Mesendoderm (in vitro differentiated cells): ENCODE measurements around the gene ARAP2.

ENCODE experiments used
- DNase-seq: peaks from one replicate; pipeline ENCODE4 v3.0.0; 2013
- H2AK5ac ChIP-seq: 2 replicates; pipeline ENCODE4 v1.6.1; 2013; ENCODE audit warnings: low read length, inconsistent platforms
- H2BK120ac ChIP-seq: 2 replicates; pipeline ENCODE4 v1.6.1; 2013; ENCODE audit warnings: low read depth, mild to moderate bottlenecking, low read length, moderate library complexity, mixed read lengths
- H2BK15ac ChIP-seq: replicated peaks from 2 replicates; pipeline ENCODE4 v1.6.1; 2013; ENCODE audit warnings: low read depth, mild to moderate bottlenecking, moderate library complexity
- H2BK5ac ChIP-seq: 2 replicates; pipeline ENCODE4 v1.6.1; 2013; ENCODE audit warnings: low read length, inconsistent platforms
- H3K18ac ChIP-seq: 2 replicates; pipeline ENCODE4 v1.6.1; 2013; ENCODE audit warnings: mild to moderate bottlenecking, low read length, mixed read lengths
- H3K23ac ChIP-seq: one replicate; pipeline ENCODE4 v1.6.1; 2013; ENCODE audit warnings: low read length
- H3K27ac ChIP-seq: 2 replicates; pipeline ENCODE4 v1.5.1; 2013; ENCODE audit warnings: low read depth, mild to moderate bottlenecking, inconsistent platforms, low read length, moderate library complexity
- H3K27me3 ChIP-seq: 2 replicates; pipeline ENCODE4 v1.6.1; 2013; ENCODE audit warnings: low read length, control low read depth, mild to moderate bottlenecking, inconsistent platforms; ENCODE audit not compliant: insufficient read depth, poor library complexity
- H3K36me3 ChIP-seq: 2 replicates; pipeline ENCODE4 v1.6.1; 2013; ENCODE audit warnings: low read length, inconsistent platforms; ENCODE audit not compliant: control insufficient read depth, insufficient read depth
- H3K4ac ChIP-seq: one replicate; pipeline ENCODE4 v1.6.1; 2013; ENCODE audit warnings: low read depth, mild to moderate bottlenecking, low read length, moderate library complexity
- H3K4me1 ChIP-seq: 2 replicates; pipeline ENCODE4 v1.6.1; 2013; ENCODE audit warnings: low read depth, low read length, inconsistent platforms; ENCODE audit not compliant: control insufficient read depth
- H3K4me2 ChIP-seq: 2 replicates; pipeline ENCODE4 v1.6.1; 2013; ENCODE audit warnings: low read length
- H3K4me3 ChIP-seq: 2 replicates; pipeline ENCODE4 v1.5.1; 2013; ENCODE audit warnings: mild to moderate bottlenecking, low read length
- H3K56ac ChIP-seq: one replicate; pipeline ENCODE4 v1.6.1; 2013; ENCODE audit warnings: low read length
- H3K79me1 ChIP-seq: 2 replicates; pipeline ENCODE4 v1.6.1; 2013; ENCODE audit warnings: low read length, inconsistent platforms
- H3K79me2 ChIP-seq: 2 replicates; pipeline ENCODE4 v1.6.1; 2013; ENCODE audit warnings: mild to moderate bottlenecking, low read length; ENCODE audit not compliant: control insufficient read depth, insufficient read depth
- H3K9ac ChIP-seq: 2 replicates; pipeline ENCODE4 v1.6.1; 2013; ENCODE audit warnings: low read length, inconsistent platforms
- H4K5ac ChIP-seq: one replicate; pipeline ENCODE4 v1.6.1; 2013; ENCODE audit warnings: low read length
- H4K8ac ChIP-seq: one replicate; pipeline ENCODE4 v1.6.1; 2013; ENCODE audit warnings: low read depth, mild to moderate bottlenecking, control low read depth, low read length, moderate library complexity
- WGBS: extraction: QIAGEN DNeasy Blood & Tissue Kit; methylation state at CpG from one replicate; pipeline ENCODE4 v1.1.7; 2013; ENCODE audit warnings: low lambda C conversion rate, missing lambda C conversion rate; ENCODE audit not compliant: insufficient coverage; ENCODE audit errors: extremely low coverage; 5-methylcytosine and 5-hydroxymethylcytosine counted together

Gene ARAP2

DNA sequence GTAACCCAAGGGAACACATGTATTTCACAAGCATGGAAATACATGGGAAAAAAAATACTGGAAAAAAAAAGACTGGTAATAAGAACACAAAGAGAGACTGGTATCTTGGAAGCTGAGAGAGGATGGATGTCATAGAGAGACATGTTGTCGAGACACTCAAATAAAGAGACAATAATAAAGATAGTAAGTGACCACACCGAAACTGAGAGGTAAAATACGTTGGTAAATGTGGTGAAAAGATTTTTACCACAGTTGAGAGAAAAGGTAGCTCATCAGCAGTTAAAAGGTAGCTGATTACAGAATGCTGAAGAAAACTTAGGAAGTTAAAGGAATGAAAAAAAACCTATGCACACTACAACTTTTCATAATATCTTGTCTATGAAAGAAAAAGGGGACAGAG, 81.1 kb downstream of the ARAP2 start:
- H2BK15ac ChIP-seq, result no peak overlapping the region
- no peak overlapping the region for H2BK5ac ChIP-seq
- no peak overlapping the region for H3K4ac ChIP-seq
- no peak overlapping the region for H2AK5ac ChIP-seq
- no peak overlapping the region for H3K56ac ChIP-seq
- H3K23ac ChIP-seq, result no peak overlapping the region
- no peak overlapping the region for H3K18ac ChIP-seq
- H4K8ac ChIP-seq, result no peak overlapping the region
- no peaks in the 10 kb centered on the region for H3K79me1 ChIP-seq
- H2BK120ac ChIP-seq, result no peak overlapping the region
- no peak overlapping the region for H3K27ac ChIP-seq
- H3K4me2 ChIP-seq, result no peak overlapping the region
- H4K5ac ChIP-seq, result no peak overlapping the region
- H3K27me3 ChIP-seq, result no peaks in the 10 kb centered on the region
- no peak overlapping the region for H3K9ac ChIP-seq
- H3K4me1 ChIP-seq, result no peaks in the 10 kb centered on the region
- H3K79me2 ChIP-seq, result no peaks in the 10 kb centered on the region
- H3K36me3 ChIP-seq, result no peaks in the 10 kb centered on the region
- no peak for DNase-seq
- no peak overlapping the region for H3K4me3 ChIP-seq
- WGBS, result no CpG with 5 or more reads among the region's 3 CpGs

GRCh38 chr4:36159208-36159607, 85.1 kb downstream of the ARAP2 start:
- H2BK5ac ChIP-seq, result no peak overlapping the region
- H3K4ac ChIP-seq, result no peak overlapping the region
- H4K5ac ChIP-seq, result no peak overlapping the region
- H3K56ac ChIP-seq, result no peak overlapping the region
- no peak overlapping the region for H4K8ac ChIP-seq
- H3K36me3 ChIP-seq, result no peaks in the 10 kb centered on the region
- no peaks in the 10 kb centered on the region for H3K4me1 ChIP-seq
- no peak overlapping the region for H2BK15ac ChIP-seq
- DNase-seq, result peak; percentile 37
- no peak overlapping the region for H2BK120ac ChIP-seq
- no peak overlapping the region for H3K4me3 ChIP-seq
- no peaks in the 10 kb centered on the region for H3K27me3 ChIP-seq
- no CpG with 5 or more reads among the region's 5 CpGs for WGBS
- H3K27ac ChIP-seq, result no peak overlapping the region
- no peak overlapping the region for H2AK5ac ChIP-seq
- H3K9ac ChIP-seq, result no peak overlapping the region
- H3K4me2 ChIP-seq, result no peak overlapping the region
- no peak overlapping the region for H3K18ac ChIP-seq
- no peaks in the 10 kb centered on the region for H3K79me1 ChIP-seq
- H3K79me2 ChIP-seq, result no peaks in the 10 kb centered on the region
- no peak overlapping the region for H3K23ac ChIP-seq

DNA sequence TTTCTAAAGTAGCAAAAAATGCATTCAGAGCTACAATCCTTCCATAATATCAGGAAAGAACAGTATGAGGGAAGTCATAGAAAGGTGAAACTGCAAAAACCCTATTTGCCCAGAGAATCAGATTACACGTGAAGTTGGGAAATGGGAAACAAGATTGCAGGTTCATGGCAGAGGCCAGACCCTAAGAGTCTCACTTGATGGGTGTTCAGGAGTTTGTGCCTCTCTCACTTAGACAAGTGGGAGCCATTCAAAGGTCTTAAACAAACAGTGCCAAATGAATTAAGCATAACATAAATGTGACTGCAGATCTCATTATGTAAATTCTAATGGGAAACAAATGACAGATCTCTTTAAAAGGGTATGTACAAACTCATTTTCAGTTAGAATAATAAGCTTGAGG, 91.6 kb downstream of the ARAP2 start:
- no CpG with 5 or more reads among the region's 1 CpG for WGBS
- Histone ChIP-seq H3K27me3 (no peaks in the 10 kb centered on the region), H2BK120ac (no peak overlapping the region), H4K5ac (no peak overlapping the region), H3K4me1 (no peaks in the 10 kb centered on the region), H3K27ac (no peak overlapping the region), H2AK5ac (no peak overlapping the region), H3K4ac (no peak overlapping the region), H3K36me3 (no peaks in the 10 kb centered on the region), H3K23ac (no peak overlapping the region), H3K4me3 (no peak overlapping the region), H3K9ac (no peak overlapping the region), H3K79me2 (no peaks in the 10 kb centered on the region), H2BK5ac (no peak overlapping the region), H3K4me2 (no peak overlapping the region), H4K8ac (no peak overlapping the region), H2BK15ac (no peak overlapping the region), H3K79me1 (no peaks in the 10 kb centered on the region), H3K18ac (no peak overlapping the region), H3K56ac (no peak overlapping the region)
- no peak for DNase-seq

GRCh38 chr4:36142504-36142903, 101.8 kb downstream of the ARAP2 start:
- no peak overlapping the region for H3K4me2 ChIP-seq

DNA sequence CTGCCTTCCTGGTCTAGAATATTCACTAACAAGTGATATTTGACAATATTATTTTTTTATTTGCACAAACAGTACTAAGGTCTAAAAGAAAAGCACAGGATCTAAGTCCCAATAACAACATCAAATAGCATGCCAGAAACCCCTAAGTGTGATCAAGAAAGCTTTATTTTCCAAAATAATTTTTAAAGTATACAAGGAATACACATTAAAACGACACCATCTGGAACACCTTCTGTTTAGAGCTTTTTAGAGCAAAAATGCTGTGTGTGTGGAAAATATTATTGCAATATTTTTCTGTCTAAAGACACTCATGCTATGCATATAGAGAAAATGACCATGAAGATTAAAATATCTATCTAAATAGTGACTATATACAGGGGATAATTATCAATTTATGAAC, 103.1 kb downstream of the ARAP2 start:
- H2AK5ac ChIP-seq, result no peak overlapping the region
- H3K4me1 ChIP-seq, result no peaks in the 10 kb centered on the region
- no peak overlapping the region for H3K23ac ChIP-seq
- H3K18ac ChIP-seq, result no peak overlapping the region
- no peaks in the 10 kb centered on the region for H3K36me3 ChIP-seq
- WGBS, result no CpG with 5 or more reads among the region's 1 CpG
- no peak overlapping the region for H4K8ac ChIP-seq
- no peak overlapping the region for H2BK120ac ChIP-seq
- H3K56ac ChIP-seq, result no peak overlapping the region
- DNase-seq, result no peak
- no peak overlapping the region for H2BK15ac ChIP-seq
- H3K27ac ChIP-seq, result no peak overlapping the region
- H3K79me2 ChIP-seq, result no peaks in the 10 kb centered on the region
- no peak overlapping the region for H4K5ac ChIP-seq
- H3K4ac ChIP-seq, result no peak overlapping the region
- no peak overlapping the region for H3K4me3 ChIP-seq
- no peak overlapping the region for H2BK5ac ChIP-seq
- H3K79me1 ChIP-seq, result no peaks in the 10 kb centered on the region
- no peaks in the 10 kb centered on the region for H3K27me3 ChIP-seq
- no peak overlapping the region for H3K4me2 ChIP-seq
- no peak overlapping the region for H3K9ac ChIP-seq

More at GRCh38 chr4:36142504-36142903, 101.8 kb downstream of the ARAP2 start:
- H3K18ac ChIP-seq, result no peak overlapping the region
- H3K27ac ChIP-seq, result no peak overlapping the region
- no peak overlapping the region for H2BK120ac ChIP-seq
- no peaks in the 10 kb centered on the region for H3K79me2 ChIP-seq
- no peak overlapping the region for H3K23ac ChIP-seq
- H3K27me3 ChIP-seq, result no peaks in the 10 kb centered on the region
- H3K4ac ChIP-seq, result no peak overlapping the region
- H3K79me1 ChIP-seq, result no peaks in the 10 kb centered on the region
- H3K56ac ChIP-seq, result no peak overlapping the region
- no peak overlapping the region for H3K4me3 ChIP-seq
- H4K5ac ChIP-seq, result no peak overlapping the region
- WGBS, result no CpG with 5 or more reads among the region's 1 CpG
- no peak overlapping the region for H2BK5ac ChIP-seq
- no peak overlapping the region for H3K9ac ChIP-seq
- H2AK5ac ChIP-seq, result no peak overlapping the region
- H3K36me3 ChIP-seq, result no peaks in the 10 kb centered on the region
- no peak overlapping the region for H2BK15ac ChIP-seq
- H3K4me1 ChIP-seq, result no peaks in the 10 kb centered on the region
- DNase-seq, result no peak
- H4K8ac ChIP-seq, result no peak overlapping the region

- no peaks in the 10 kb centered on the region for H3K79me1 ChIP-seq
- no peak overlapping the region for H2AK5ac ChIP-seq
- no peak overlapping the region for H4K5ac ChIP-seq
- H3K79me2 ChIP-seq, result no peaks in the 10 kb centered on the region
- no peak for DNase-seq
- no peak overlapping the region for H3K18ac ChIP-seq
- H3K56ac ChIP-seq, result no peak overlapping the region
- no peak overlapping the region for H3K4ac ChIP-seq
- no peak overlapping the region for H2BK120ac ChIP-seq
- no peaks in the 10 kb centered on the region for H3K36me3 ChIP-seq
- H3K27ac ChIP-seq, result no peak overlapping the region
- H3K4me1 ChIP-seq, result no peaks in the 10 kb centered on the region
- H3K27me3 ChIP-seq, result no peaks in the 10 kb centered on the region
- no peak overlapping the region for H3K4me3 ChIP-seq
- H3K9ac ChIP-seq, result no peak overlapping the region
- H2BK5ac ChIP-seq, result no peak overlapping the region
- no peak overlapping the region for H2BK15ac ChIP-seq
- H4K8ac ChIP-seq, result no peak overlapping the region
- no peak overlapping the region for H3K23ac ChIP-seq
- no peak overlapping the region for H3K4me2 ChIP-seq
These were observed 103.9 kb downstream of the ARAP2 start for GRCh38 chr4:36140421-36140820.
